ENCODE measurements around the gene GSTO2.

Gene GSTO2

DNA sequence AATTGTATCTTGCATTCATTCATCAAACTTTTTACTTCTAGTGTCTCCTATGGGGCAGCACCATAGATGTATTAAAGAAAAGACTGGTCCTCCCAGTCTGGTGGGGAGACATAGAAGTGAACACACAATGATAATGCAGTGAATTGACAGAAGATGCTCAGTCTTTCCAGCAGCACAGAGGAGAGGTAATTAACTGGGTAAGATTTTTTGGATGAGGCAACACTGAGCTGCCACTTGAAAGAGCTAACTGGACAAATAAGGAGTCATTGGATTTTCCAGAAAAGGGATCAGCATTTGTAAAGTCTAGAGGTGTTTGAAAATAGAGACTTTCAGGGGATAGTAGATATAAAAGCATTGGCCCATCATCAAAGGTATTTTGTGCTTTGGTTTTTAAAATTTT lies 76.5 kb downstream of the GSTO2 start:
- H3K4me3 Mint-ChIP-seq = no peak overlapping the region
- peaks cover 9% of the 10 kb centered on the region for H3K36me3 Mint-ChIP-seq
- CTCF ChIA-PET = interaction anchor here (1.4 to 11.2 kb wide), 6 partner anchors 28 to 71 kb away, joined by 4 to 265 read pairs (median 12); no protein-coding TSS in a partner anchor
- H3K4me1 Mint-ChIP-seq = peaks cover 19% of the 10 kb centered on the region
- no peaks in the 10 kb centered on the region for H3K27me3 Mint-ChIP-seq
- no peak for DNase-seq
- H3K27ac Mint-ChIP-seq = no peak overlapping the region
- peaks cover 8% of the 10 kb centered on the region for H3K9me3 Mint-ChIP-seq

DNA sequence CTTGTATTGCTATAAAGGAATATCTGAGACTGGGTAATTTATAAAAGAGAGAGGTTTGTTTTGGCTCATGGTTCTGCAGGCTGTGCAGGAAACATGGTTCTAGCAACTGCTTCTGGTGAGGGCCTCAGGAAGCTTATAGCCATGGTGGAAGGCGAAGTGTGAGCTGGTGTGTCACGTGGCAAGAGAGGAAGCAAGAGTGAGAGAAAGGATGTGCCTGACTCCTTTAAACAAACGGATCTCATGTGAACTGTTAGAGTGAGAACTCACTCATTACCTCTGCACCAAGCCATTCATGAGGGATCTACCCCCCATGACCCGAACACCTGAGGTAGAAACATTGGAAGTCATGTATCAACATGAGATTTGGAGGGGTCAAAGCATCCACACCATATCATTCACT lies 77.0 kb downstream of the GSTO2 start:
- Mint-ChIP-seq H3K4me3 (no peak overlapping the region), H3K9me3 (peaks cover 8% of the 10 kb centered on the region), H3K36me3 (peaks cover 9% of the 10 kb centered on the region), H3K27ac (peak overlapping the region; percentile 0), H3K4me1 (peaks cover 19% of the 10 kb centered on the region), H3K27me3 (no peaks in the 10 kb centered on the region)
- DNase-seq = no peak
- CTCF ChIA-PET = interaction anchor here (1.4 to 11.2 kb wide), 6 partner anchors 29 to 71 kb away, joined by 4 to 265 read pairs (median 12); no protein-coding TSS in a partner anchor

DNA sequence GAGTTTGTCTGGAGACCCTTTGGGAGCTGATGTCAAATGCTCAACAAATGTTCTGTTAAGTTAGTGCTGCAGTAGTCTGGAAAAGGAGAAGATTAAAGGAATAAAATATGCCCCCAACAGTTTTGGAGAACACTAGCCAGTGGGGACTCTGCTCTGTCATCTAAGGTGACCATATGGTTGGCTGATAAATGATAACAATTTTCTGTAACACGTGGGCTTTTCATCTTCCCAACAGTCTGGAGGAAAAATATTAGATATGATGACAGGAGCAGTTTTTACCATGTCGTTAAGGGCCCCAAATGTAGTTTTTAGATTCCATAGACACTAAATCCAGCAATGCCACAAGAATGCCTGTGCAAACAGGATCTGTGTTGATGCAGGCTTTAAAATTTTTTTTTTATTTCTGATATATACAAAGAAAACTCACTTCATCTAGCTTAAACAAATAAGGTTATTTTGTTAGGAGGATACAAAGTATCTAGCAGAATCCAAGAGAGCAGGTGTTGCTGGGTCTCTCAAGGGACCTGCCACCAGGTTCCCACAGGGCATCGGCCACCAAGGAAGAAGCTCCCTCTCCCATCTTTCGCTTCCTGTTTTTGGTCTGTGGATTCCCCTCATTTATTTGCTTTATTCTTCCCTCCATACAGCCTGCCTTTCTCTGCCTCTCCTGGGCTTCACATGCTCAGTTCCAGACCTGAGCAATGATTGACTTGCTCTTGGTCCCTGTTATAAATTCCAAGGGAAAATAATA lies 78.5 kb downstream of the GSTO2 start:
- no peak overlapping the region for H3K27ac Mint-ChIP-seq
- H3K4me3 Mint-ChIP-seq = no peak overlapping the region
- H3K9me3 Mint-ChIP-seq = peaks cover 8% of the 10 kb centered on the region
- H3K27me3 Mint-ChIP-seq = no peaks in the 10 kb centered on the region
- peaks cover 19% of the 10 kb centered on the region for H3K4me1 Mint-ChIP-seq
- peaks cover 9% of the 10 kb centered on the region for H3K36me3 Mint-ChIP-seq
- CTCF ChIA-PET = interaction anchor here (1.4 to 11.2 kb wide), 5 partner anchors 9 to 73 kb away, joined by 4 to 265 read pairs (median 17); partner anchors contain the start of gene ITPRIP
- no peak for DNase-seq

DNA sequence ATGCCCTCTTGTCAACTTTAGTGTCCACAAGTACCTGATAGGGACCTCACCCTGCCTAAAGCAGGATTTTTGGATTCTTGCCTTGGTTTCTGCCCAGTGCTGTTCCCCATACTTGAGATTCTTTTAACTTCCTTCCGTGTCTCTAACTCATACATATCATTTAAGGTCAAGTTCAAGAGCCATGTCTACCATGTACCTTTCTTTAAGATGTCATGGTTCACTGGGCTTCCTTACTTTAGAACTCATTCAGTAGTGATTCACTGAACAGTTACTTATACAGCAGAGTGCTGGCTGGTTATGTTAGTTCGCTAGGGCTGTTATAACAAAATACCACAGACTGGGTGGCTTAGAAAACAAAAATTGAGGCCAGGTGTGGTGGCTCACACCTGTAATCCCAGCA lies 79.6 kb downstream of the GSTO2 start:
- H3K4me3 Mint-ChIP-seq = no peak overlapping the region
- H3K27ac Mint-ChIP-seq = no peak overlapping the region
- H3K36me3 Mint-ChIP-seq = peaks cover 8% of the 10 kb centered on the region
- peaks cover 8% of the 10 kb centered on the region for H3K9me3 Mint-ChIP-seq
- CTCF ChIA-PET = interaction anchor here (3.7 to 11.2 kb wide), 4 partner anchors 41 to 74 kb away, joined by 17 to 265 read pairs (median 148); no protein-coding TSS in a partner anchor
- H3K4me1 Mint-ChIP-seq = peaks cover 19% of the 10 kb centered on the region
- H3K27me3 Mint-ChIP-seq = no peaks in the 10 kb centered on the region
- DNase-seq = no peak

DNA sequence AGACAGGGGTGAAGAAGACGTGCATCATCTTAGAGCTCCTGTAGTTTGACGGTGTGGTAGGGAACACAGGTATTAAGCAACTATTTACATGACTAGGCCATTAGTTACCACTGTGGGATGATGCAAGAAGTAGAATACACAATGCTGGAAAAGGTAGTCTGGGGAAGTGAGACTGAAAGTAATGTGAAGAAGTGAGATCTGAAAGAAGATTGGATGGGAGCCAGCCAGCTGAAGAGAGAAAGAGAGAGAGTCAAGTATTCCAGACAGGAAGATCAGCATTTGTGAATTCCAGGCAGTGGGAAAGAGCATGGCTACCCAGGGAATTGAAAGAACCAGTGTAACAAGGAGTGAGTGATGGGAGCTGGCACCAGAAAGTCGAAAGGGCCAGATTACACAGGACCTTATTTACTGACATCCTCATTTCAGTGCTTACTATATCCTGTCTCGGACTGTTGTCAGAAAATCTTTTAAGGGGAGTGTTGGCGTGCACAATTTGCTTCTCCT lies 80.7 kb downstream of the GSTO2 start:
- no peak for DNase-seq
- Mint-ChIP-seq H3K9me3 (peaks cover 8% of the 10 kb centered on the region), H3K36me3 (peaks cover 8% of the 10 kb centered on the region), H3K27ac (no peak overlapping the region), H3K4me3 (no peak overlapping the region), H3K4me1 (peaks cover 19% of the 10 kb centered on the region), H3K27me3 (no peaks in the 10 kb centered on the region)
- CTCF ChIA-PET = interaction anchor here (0.9 to 11.2 kb wide), 14 partner anchors 9 to 226 kb away, joined by 4 to 265 read pairs (median 16); partner anchors contain the start of gene ITPRIP

DNA sequence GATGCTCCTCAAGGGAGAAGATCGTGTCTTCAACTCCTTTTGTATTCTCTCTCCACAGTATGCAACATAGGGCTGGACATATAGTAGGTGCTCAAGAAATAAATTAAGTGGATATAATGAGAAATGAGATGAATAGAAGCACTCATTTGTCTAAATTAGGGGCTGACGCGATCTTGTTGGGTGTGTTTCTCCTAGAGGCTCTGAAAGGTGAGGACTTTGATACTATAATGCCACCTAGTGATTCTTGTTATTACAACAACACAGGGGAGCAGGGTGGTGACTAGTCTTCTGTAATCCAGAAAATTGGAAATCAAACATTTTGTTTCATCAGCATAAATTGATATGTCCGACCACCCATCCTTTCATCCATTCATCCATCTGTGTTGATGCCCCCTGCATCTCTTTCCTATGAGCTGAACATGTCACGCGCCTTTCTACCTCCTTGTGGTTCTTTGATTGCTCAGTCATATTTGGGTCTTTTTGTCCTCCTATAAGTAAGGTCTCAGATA lies 81.2 kb downstream of the GSTO2 start:
- CTCF ChIA-PET = interaction anchor here (0.8 to 11.2 kb wide), 15 partner anchors 9 to 227 kb away, joined by 3 to 265 read pairs (median 15); partner anchors contain the start of gene ITPRIP
- Mint-ChIP-seq H3K4me3 (no peak overlapping the region), H3K9me3 (peaks cover 8% of the 10 kb centered on the region), H3K27me3 (no peaks in the 10 kb centered on the region), H3K36me3 (peaks cover 8% of the 10 kb centered on the region), H3K27ac (no peak overlapping the region), H3K4me1 (peaks cover 18% of the 10 kb centered on the region)
- DNase-seq = no peak

DNA sequence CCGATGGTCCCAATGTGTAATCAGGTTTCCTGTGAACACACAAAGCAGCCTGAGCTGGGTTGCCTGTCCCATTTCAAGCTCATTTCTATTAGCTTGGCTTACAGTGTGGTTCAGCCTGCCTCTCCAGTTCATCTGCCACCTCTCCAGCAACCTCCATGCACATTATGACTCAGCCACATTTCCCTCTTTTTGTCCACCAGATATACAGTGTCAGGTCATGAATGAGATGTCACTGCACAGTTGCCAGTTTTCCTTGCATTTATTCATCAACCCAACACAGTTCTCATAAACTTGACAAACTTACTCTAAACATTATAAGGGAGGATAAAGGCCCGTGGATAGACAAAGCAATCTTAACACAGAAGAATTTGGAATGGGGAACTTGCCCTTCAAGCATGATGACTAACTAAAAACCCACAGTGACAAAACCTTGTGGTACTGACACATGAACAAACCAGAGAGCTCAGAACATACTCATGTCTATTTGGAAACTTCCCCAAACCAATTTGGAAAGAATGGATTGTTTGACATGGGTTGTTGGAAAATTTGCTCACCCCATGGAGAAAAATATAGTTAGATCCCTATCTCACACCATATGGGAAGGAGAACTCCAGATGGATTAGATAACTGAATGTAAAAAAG lies 82.2 kb downstream of the GSTO2 start:
- CTCF ChIA-PET = interaction anchor here (0.6 to 11.2 kb wide), 17 partner anchors 10 to 123 kb away, joined by 3 to 265 read pairs (median 13); partner anchors contain the start of gene ITPRIP
- Mint-ChIP-seq H3K27me3 (no peaks in the 10 kb centered on the region), H3K9me3 (no peaks in the 10 kb centered on the region), H3K4me3 (no peak overlapping the region), H3K4me1 (peaks cover 8% of the 10 kb centered on the region), H3K36me3 (peaks cover 2% of the 10 kb centered on the region), H3K27ac (no peak overlapping the region)
- DNase-seq = no peak

DNA sequence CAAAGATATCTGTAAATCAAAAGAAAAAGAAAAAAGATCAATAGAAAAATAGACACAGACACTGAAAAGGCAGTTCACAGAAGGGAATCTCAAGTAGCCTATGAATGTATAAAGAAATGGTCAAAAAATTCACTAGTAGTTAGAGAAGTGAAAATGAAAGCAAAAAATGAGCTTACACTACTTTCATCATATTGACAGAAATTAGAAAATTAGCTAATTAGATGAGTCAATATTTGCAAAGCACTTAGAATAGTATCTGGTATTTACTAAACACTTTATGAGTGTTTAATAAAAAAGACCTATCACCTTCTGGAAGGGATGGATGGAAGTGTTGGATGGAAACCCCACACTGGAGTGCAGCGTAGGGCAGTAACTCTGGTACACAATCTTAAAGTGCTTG lies 82.9 kb downstream of the GSTO2 start:
- Mint-ChIP-seq H3K4me1 (peaks cover 4% of the 10 kb centered on the region), H3K36me3 (peaks cover 2% of the 10 kb centered on the region), H3K9me3 (no peaks in the 10 kb centered on the region), H3K27ac (no peak overlapping the region), H3K4me3 (no peak overlapping the region), H3K27me3 (no peaks in the 10 kb centered on the region)
- no peak for DNase-seq
- CTCF ChIA-PET = interaction anchor here (1.0 to 11.2 kb wide), 12 partner anchors 15 to 92 kb away, joined by 3 to 265 read pairs (median 20); partner anchors contain the start of gene ITPRIP

DNA sequence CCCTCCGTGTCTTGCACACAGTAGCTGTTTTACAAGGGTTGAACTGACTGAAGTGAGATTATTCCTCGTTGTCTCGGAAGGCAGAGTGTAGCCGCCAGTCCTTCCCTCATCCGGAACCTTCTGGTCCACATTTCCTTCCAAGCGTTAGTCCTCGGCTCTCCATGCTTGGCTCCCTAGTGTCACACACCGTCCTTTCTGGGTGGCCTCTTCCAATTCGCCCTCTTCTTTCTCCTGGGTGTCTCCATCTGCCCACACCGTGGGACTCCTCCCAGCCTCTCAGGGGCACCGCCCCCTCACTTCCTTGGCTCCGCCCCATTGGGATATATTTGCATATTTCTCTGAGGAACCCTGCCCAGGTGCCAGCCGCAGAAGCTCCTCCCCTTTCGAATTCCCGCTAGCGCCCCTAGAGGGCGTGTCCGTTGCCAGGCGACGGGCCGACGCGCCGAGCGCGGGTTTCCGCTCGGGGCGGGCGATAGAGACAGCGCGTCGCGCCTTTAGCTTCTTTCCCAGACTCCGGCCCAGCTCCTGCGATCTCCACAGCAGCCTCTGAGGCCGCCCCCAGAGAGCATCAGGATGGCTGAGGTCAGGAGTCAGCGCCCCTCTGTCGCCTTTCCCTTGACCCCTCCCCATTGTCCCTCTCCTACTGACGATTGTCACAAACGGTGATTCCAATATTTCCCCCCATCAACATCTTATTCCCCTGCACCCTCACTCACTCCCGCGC lies 84.5 kb downstream of the GSTO2 start, which contains the start of gene CFAP58:
CFAP58 (plus strand) TSS at position 509 of the 724 bp plus-strand sequence; CDS start at position 574, 65 bp downstream.
- H3K4me1 Mint-ChIP-seq = no peaks in the 10 kb centered on the region
- H3K27ac Mint-ChIP-seq = no peak within 1 kb of the TSS
- no peaks in the 10 kb centered on the region for H3K27me3 Mint-ChIP-seq
- DNase-seq = peak; percentile 94
- no peaks in the 10 kb centered on the region for H3K36me3 Mint-ChIP-seq
- no peaks in the 10 kb centered on the region for H3K9me3 Mint-ChIP-seq
- CTCF ChIA-PET = interaction anchor here (0.7 to 11.2 kb wide), 14 partner anchors 12 to 623 kb away, joined by 3 to 265 read pairs (median 4); partner anchors contain the start of gene ITPRIP
- H3K4me3 Mint-ChIP-seq = no peak within 1 kb of the TSS

All from activated naive CD4-positive, alpha-beta T cell treated with anti-CD3 and anti-CD28 coated beads, Interleukin-2, amount 10 ng/mL, durations not matched to agents 7 days and 5 days (primary cell).